Pancreas (tissue), 10 donors: ENCODE results near the gene CELF4. TPM values are rescaled to one million over a fixed set of nuclear protein-coding genes. Genes with fewer than 3 reads are reported as not detected.

Source experiments
- ATAC-seq, 4 donors: fragments of 200-7000 bp; cut with Tn5 transposase; one replicate each; pipeline versions ENCODE4 v1.8.0 to v1.9.1; 2020; ENCODE audit warnings: mild to moderate bottlenecking in 4 of 4, moderate library complexity in 4 of 4
- DNase-seq, 6 donors: peaks; one replicate each; pipeline ENCODE4 v3.0.0-alpha.2; 2020
- FAIRE-seq: peaks from 2 replicates; lab custom pipeline; 2012; peaks lifted over from hg19 to GRCh38; lab: Jason Lieb, UNC
- H3K27ac ChIP-seq, 4 donors: fragments of 200-600 bp; sonication (generic); 1 replicate in 3 of 4; 2 replicates in 1 of 4; pipeline versions ENCODE4 v1.5.0 to v1.8.0; 2020
- H3K27me3 ChIP-seq, 4 donors: fragments of 200-600 bp; one replicate each; pipeline ENCODE4 v1.8.0; 2021
- H3K36me3 ChIP-seq, 3 donors: fragments of 200-600 bp; sonication (generic) in 1 of 3; one replicate each; pipeline versions ENCODE4 v1.5.0 to v1.8.0; 2020 to 2021
- H3K4me1 ChIP-seq, 3 donors: fragments of 200-600 bp; one replicate each; pipeline ENCODE4 v1.8.0; 2021
- H3K4me3 ChIP-seq, 4 donors: fragments of 200-600 bp; sonication (generic) in 2 of 4; one replicate each; pipeline versions ENCODE4 v1.5.0 to v1.8.0; 2020 to 2021
- H3K9me3 ChIP-seq, 4 donors: fragments of 200-600 bp; one replicate each; pipeline ENCODE4 v1.8.0; 2021
- CTCF ChIP-seq, 4 donors: fragments of 200-600 bp; sonication (generic) in 3 of 4; IDR thresholded peaks; one replicate each; pipeline versions ENCODE4 v1.5.0 to v1.8.0; 2021; ENCODE audit warnings: antibody characterized with exemption in 4 of 4
- WGBS, 2 donors: extraction: QIAGEN DNeasy Blood & Tissue Kit; methylation state at CpG; one replicate each; pipeline ENCODE4 v1.1.7; 2013; 5-methylcytosine and 5-hydroxymethylcytosine counted together
- intact Hi-C, 3 donors: fragments of 100-400 bp; cut with DNase I; formaldehyde crosslinking; loops; one replicate each; pipeline versions ENCODE4 v1.11.1 to v1.14.2; 2022
- polyA plus RNA-seq, 2 donors: library from polyadenylated mRNA; stranded (reverse); fragments of 200-250 nt; gene quantifications; one replicate each; pipeline ENCODE4 v1.2.3, GENCODE V29; 2013
- total RNA-seq, 6 donors: library from RNA; stranded (reverse); fragmentation: NEBNext Ultra II Directional in 4 of 6; extraction: Animal tissue kit (Norgen Biotek cat#: 25700) in 4 of 6; gene quantifications; one replicate each; pipeline versions ENCODE4 v1.2.1 to v1.2.4, GENCODE V29; 2021 to 2023
- donor health status: healthy with polysubstance abuse.
- donor health status: DM: no; HTN: no; CAD: no; lungs with moderate emphysema.
- donor health status: DM: no; HTN: no; CAD: no.
- donor health status: control.
- donor health status: control.
- donor health status: Bipolar disorder and iron deficiency.
- donor health status: DM: yes; HTN: yes; CAD: no.
- donor health status: DM: no; HTN: no; CAD: no.
- donor health status: DM: no; HTN: no; CAD: no.
- donor health status: DM: yes; HTN: yes; CAD: no.

CELF4 gene
- total and polyA plus RNA-seq, 8 donors: 1.0 to 10.0 (median 2.8) TPM

- H3K9me3 ChIP-seq: no peaks in the 10 kb centered on the region
- no peaks in the 10 kb centered on the region for H3K4me1 ChIP-seq
- H3K27ac ChIP-seq: no peak overlapping the region
- DNase-seq (no peak), ATAC-seq (no peak), FAIRE-seq (no peak)
- no peaks in the 10 kb centered on the region for H3K36me3 ChIP-seq
- intact Hi-C loops: no loop called here
- 65 to 70% methylated on average over 22 of the region's 22 CpGs for WGBS, 2 donors
- H3K27me3 ChIP-seq: no peaks in the 10 kb centered on the region
- H3K4me3 ChIP-seq: no peak overlapping the region
- TF ChIP-seq CTCF (IDR thresholded peaks at IDR 0.05): no peak
Measured at GRCh38 chr18:37447962-37448888, 117.4 kb downstream of the CELF4 start.

GRCh38 chr18:37445836-37446235 lies 119.8 kb downstream of the CELF4 start:
- ATAC-seq (no peak), DNase-seq (no peak), FAIRE-seq (no peak)
- H3K4me1 ChIP-seq: no peaks in the 10 kb centered on the region
- intact Hi-C loops: no loop called here
- no peak for TF ChIP-seq CTCF (IDR thresholded peaks at IDR 0.05)
- no peaks in the 10 kb centered on the region for H3K27me3 ChIP-seq
- no peaks in the 10 kb centered on the region for H3K9me3 ChIP-seq
- WGBS, 2 donors: 79 to 81% methylated on average over 10 of the region's 10 CpGs
- no peak overlapping the region for H3K4me3 ChIP-seq
- H3K27ac ChIP-seq: no peak overlapping the region
- no peaks in the 10 kb centered on the region for H3K36me3 ChIP-seq

GRCh38 chr18:37445368-37445767 lies 120.2 kb downstream of the CELF4 start:
- no peak for FAIRE-seq
- H3K4me3 ChIP-seq: no peak overlapping the region
- intact Hi-C loops: no loop called here
- H3K4me1 ChIP-seq: no peaks in the 10 kb centered on the region
- H3K9me3 ChIP-seq: no peaks in the 10 kb centered on the region
- ATAC-seq: no peak
- 50 to 60% methylated on average over 7 of the region's 7 CpGs for WGBS, 2 donors
- H3K27ac ChIP-seq: no peak overlapping the region
- TF ChIP-seq CTCF (IDR thresholded peaks at IDR 0.05): no peak
- no peak for DNase-seq
- H3K27me3 ChIP-seq: no peaks in the 10 kb centered on the region
- H3K36me3 ChIP-seq: no peaks in the 10 kb centered on the region

GRCh38 chr18:37443325-37444055 lies 122.1 kb downstream of the CELF4 start:
- H3K27me3 ChIP-seq: no peaks in the 10 kb centered on the region
- no peak overlapping the region for H3K27ac ChIP-seq
- no peak for TF ChIP-seq CTCF (IDR thresholded peaks at IDR 0.05)
- no peak for ATAC-seq
- DNase-seq: no peak
- no peaks in the 10 kb centered on the region for H3K9me3 ChIP-seq
- no peak overlapping the region for H3K4me3 ChIP-seq
- no peaks in the 10 kb centered on the region for H3K4me1 ChIP-seq
- FAIRE-seq: no peak
- intact Hi-C loops: no loop called here
- 58 to 60% methylated on average over 12 of the region's 12 CpGs for WGBS, 2 donors
- H3K36me3 ChIP-seq: no peaks in the 10 kb centered on the region
